Measurements from ENCODE around the gene STK38L.

The STK38L gene

GRCh38 chr12:27276275-27276674 is 32.2 kb downstream of the STK38L start:
- no peak for DNase-seq (ENCODE audit: low spot score)

- DNase-seq (ENCODE audit: low spot score): peak; percentile 91
These were observed 33.8 kb downstream of the STK38L start for GRCh38 chr12:27277846-27278260.

- DNase-seq (ENCODE audit: low spot score): peak; percentile 97
These were observed 35.7 kb downstream of the STK38L start for GRCh38 chr12:27279826-27280225.

- no peak for DNase-seq (ENCODE audit: low spot score)
These were observed 36.3 kb downstream of the STK38L start for GRCh38 chr12:27280412-27280811.

GRCh38 chr12:27282754-27283153 is 38.7 kb downstream of the STK38L start:
- no peak for DNase-seq (ENCODE audit: low spot score)

GRCh38 chr12:27284021-27284420 is 39.9 kb downstream of the STK38L start:
- DNase-seq (ENCODE audit: low spot score): no peak

GRCh38 chr12:27284751-27285150 is 40.7 kb downstream of the STK38L start:
- no peak for DNase-seq (ENCODE audit: low spot score)

- no peak for DNase-seq (ENCODE audit: low spot score)
These were observed 41.3 kb downstream of the STK38L start for GRCh38 chr12:27285403-27285802.

GRCh38 chr12:27289414-27289813 is 45.3 kb downstream of the STK38L start:
- no peak for DNase-seq (ENCODE audit: low spot score)

- DNase-seq (ENCODE audit: low spot score): no peak
These were observed 46.5 kb downstream of the STK38L start for GRCh38 chr12:27290501-27291168.

GRCh38 chr12:27291862-27292261 is 47.8 kb downstream of the STK38L start:
- DNase-seq (ENCODE audit: low spot score): no peak

- DNase-seq (ENCODE audit: low spot score): no peak
These were observed 48.6 kb downstream of the STK38L start for GRCh38 chr12:27292718-27293117.

- no peak for DNase-seq (ENCODE audit: low spot score)
These were observed 49.4 kb downstream of the STK38L start for GRCh38 chr12:27293463-27293862.

- no peak for DNase-seq (ENCODE audit: low spot score)
These were observed 52.6 kb downstream of the STK38L start for GRCh38 chr12:27296674-27297073.

GRCh38 chr12:27297566-27297965 is 53.5 kb downstream of the STK38L start:
- DNase-seq (ENCODE audit: low spot score): no peak

- DNase-seq (ENCODE audit: low spot score): no peak
These were observed 55.0 kb downstream of the STK38L start for GRCh38 chr12:27299102-27299501.

GRCh38 chr12:27300226-27300625 is 56.1 kb downstream of the STK38L start:
- no peak for DNase-seq (ENCODE audit: low spot score)

GRCh38 chr12:27303139-27304111 is 59.3 kb downstream of the STK38L start:
- DNase-seq (ENCODE audit: low spot score): no peak

GRCh38 chr12:27304856-27305255 is 60.8 kb downstream of the STK38L start:
- no peak for DNase-seq (ENCODE audit: low spot score)

GRCh38 chr12:27305673-27306456 is 61.8 kb downstream of the STK38L start:
- peak; percentile 86 for DNase-seq (ENCODE audit: low spot score)

- DNase-seq (ENCODE audit: low spot score): no peak
These were observed 65.4 kb downstream of the STK38L start for GRCh38 chr12:27309293-27309994.

- DNase-seq (ENCODE audit: low spot score): no peak
These were observed 65.9 kb downstream of the STK38L start for GRCh38 chr12:27309995-27310315.
